ENCODE data around the gene LRCH3.

The LRCH3 gene

GRCh38 chr3:197782230-197782629 lies 8.8 kb upstream of the LRCH3 start (continued):
- TF ChIP-seq, protein P1, sequence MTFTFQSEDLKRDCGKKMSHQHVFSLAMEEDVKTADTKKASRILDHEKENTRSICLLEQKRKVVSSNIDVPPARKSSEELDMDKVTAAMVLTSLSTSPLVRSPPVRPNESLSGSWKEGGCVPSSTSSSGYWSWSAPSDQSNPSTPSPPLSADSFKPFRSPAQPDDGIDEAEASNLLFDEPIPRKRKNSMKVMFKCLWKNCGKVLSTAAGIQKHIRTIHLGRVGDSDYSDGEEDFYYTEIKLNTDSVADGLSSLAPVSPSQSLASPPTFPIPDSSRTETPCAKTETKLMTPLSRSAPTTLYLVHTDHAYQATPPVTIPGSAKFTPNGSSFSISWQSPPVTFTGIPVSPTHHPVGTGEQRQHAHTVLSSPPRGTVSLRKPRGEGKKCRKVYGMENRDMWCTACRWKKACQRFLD (tag by site-specific recombination; IDR thresholded peaks at IDR 0.05), result no peak

DNA sequence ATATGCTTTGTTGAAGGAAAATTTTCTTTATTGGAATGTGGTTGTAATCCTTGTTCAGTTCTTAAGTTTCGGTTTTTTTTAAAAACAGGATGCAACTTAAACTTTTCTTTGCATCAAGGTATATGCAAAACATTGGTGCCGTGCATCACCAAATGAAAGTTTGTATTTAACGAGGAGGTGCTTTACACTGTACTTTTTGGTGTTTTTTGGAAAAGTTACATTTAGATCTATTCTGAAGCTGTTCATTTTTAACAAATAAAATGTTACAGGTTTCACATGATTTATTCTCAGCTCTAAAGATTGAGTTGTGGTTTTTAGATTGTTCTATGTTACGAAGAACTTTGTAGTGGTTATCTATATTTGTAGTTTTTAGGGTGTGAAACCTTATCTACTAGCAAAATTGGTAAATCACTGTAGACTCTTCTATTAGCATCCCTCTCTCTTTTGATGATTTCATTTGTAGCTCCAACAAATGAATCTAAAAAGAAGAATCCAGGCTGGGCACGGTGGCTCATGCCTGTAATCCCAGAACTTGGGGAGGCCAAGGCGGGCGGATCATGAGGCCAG lies 7.0 kb upstream of the LRCH3 start:
- ChIA-PET POLR2A (no interaction called here), CTCF (no interaction called here)
- no peak for TF ChIP-seq ZBTB7A (tag by site-specific recombination; IDR thresholded peaks at IDR 0.05; ENCODE audit: low read depth)
- TF ChIP-seq ELK4 (IDR thresholded peaks at IDR 0.05; ENCODE audit: borderline replicate concordance, low read depth, low read length), result no peak
- no peak for TF ChIP-seq ZNF707 (tag by site-specific recombination; IDR thresholded peaks at IDR 0.05)
- no peak for TF ChIP-seq ZNF140 (tag by site-specific recombination; IDR thresholded peaks at IDR 0.05)
- TF ChIP-seq, protein P2, sequence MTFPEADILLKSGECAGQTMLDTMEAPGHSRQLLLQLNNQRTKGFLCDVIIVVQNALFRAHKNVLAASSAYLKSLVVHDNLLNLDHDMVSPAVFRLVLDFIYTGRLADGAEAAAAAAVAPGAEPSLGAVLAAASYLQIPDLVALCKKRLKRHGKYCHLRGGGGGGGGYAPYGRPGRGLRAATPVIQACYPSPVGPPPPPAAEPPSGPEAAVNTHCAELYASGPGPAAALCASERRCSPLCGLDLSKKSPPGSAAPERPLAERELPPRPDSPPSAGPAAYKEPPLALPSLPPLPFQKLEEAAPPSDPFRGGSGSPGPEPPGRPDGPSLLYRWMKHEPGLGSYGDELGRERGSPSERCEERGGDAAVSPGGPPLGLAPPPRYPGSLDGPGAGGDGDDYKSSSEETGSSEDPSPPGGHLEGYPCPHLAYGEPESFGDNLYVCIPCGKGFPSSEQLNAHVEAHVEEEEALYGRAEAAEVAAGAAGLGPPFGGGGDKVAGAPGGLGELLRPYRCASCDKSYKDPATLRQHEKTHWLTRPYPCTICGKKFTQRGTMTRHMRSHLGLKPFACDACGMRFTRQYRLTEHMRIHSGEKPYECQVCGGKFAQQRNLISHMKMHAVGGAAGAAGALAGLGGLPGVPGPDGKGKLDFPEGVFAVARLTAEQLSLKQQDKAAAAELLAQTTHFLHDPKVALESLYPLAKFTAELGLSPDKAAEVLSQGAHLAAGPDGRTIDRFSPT (tag by site-specific recombination; IDR thresholded peaks at IDR 0.05), result no peak
- TF ChIP-seq PRDM6 (tag by site-specific recombination; IDR thresholded peaks at IDR 0.05), result no peak
- TF ChIP-seq, protein P3, sequence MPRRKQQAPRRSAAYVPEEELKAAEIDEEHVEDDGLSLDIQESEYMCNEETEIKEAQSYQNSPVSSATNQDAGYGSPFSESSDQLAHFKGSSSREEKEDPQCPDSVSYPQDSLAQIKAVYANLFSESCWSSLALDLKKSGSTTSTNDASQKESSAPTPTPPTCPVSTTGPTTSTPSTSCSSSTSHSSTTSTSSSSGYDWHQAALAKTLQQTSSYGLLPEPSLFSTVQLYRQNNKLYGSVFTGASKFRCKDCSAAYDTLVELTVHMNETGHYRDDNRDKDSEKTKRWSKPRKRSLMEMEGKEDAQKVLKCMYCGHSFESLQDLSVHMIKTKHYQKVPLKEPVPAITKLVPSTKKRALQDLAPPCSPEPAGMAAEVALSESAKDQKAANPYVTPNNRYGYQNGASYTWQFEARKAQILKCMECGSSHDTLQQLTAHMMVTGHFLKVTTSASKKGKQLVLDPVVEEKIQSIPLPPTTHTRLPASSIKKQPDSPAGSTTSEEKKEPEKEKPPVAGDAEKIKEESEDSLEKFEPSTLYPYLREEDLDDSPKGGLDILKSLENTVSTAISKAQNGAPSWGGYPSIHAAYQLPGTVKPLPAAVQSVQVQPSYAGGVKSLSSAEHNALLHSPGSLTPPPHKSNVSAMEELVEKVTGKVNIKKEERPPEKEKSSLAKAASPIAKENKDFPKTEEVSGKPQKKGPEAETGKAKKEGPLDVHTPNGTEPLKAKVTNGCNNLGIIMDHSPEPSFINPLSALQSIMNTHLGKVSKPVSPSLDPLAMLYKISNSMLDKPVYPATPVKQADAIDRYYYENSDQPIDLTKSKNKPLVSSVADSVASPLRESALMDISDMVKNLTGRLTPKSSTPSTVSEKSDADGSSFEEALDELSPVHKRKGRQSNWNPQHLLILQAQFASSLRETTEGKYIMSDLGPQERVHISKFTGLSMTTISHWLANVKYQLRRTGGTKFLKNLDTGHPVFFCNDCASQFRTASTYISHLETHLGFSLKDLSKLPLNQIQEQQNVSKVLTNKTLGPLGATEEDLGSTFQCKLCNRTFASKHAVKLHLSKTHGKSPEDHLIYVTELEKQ (tag by site-specific recombination; IDR thresholded peaks at IDR 0.05; ENCODE audit: borderline replicate concordance), result no peak
- TF ChIP-seq ZNF768 (tag by site-specific recombination; IDR thresholded peaks at IDR 0.05), result no peak
- no peak for TF ChIP-seq ZNF560 (tag by site-specific recombination; IDR thresholded peaks at IDR 0.05; ENCODE audit: borderline replicate concordance)
- TF ChIP-seq, protein P4, sequence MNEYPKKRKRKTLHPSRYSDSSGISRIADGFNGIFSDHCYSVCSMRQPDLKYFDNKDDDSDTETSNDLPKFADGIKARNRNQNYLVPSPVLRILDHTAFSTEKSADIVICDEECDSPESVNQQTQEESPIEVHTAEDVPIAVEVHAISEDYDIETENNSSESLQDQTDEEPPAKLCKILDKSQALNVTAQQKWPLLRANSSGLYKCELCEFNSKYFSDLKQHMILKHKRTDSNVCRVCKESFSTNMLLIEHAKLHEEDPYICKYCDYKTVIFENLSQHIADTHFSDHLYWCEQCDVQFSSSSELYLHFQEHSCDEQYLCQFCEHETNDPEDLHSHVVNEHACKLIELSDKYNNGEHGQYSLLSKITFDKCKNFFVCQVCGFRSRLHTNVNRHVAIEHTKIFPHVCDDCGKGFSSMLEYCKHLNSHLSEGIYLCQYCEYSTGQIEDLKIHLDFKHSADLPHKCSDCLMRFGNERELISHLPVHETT (tag by site-specific recombination; IDR thresholded peaks at IDR 0.05), result no peak
- no peak for TF ChIP-seq KLF7 (tag by site-specific recombination; IDR thresholded peaks at IDR 0.05; ENCODE audit: borderline replicate concordance)
- H3K9me3 ChIP-seq (ENCODE audit: control insufficient read depth, insufficient read depth, low read depth, low read length), result no peaks in the 10 kb centered on the region
- H3K4me1 ChIP-seq (ENCODE audit: control insufficient read depth, insufficient read depth, low read length), result no peaks in the 10 kb centered on the region
- H3K36me3 ChIP-seq (ENCODE audit: control insufficient read depth in 2 of 2, insufficient read depth in 1 of 2, low read length in 2 of 2), result peaks cover 8 to 45% of the 10 kb centered on the region in 2 experiments; a peak in 2 of 3 replicates
- no peak overlapping the region for H3K4me3 ChIP-seq (ENCODE audit: low read depth, low read length)
- H3K27ac ChIP-seq (ENCODE audit: extremely low read depth, low read depth, low read length), result no peak overlapping the region

All from HEK293 (cell line).